22Rv1 (cell line): ENCODE results near the gene CXCL14.

ENCODE experiments used
- CTCF ChIP-seq: fragments of 450-650 bp; IDR thresholded peaks from 2 replicates; pipeline ENCODE4 v1.5.1; 2017; ENCODE audit warnings: mild to moderate bottlenecking
- ZFX ChIP-seq: fragments of 450-650 bp; IDR thresholded peaks from 2 replicates; pipeline ENCODE4 v1.6.1; 2017; ENCODE audit warnings: antibody characterized with exemption, borderline replicate concordance

- TF ChIP-seq CTCF (no peak), ZFX (no peak)
Measured at GRCh38 chr5:135567661-135568060, 11.1 kb downstream of the CXCL14 start.
